Activated effector memory CD4-positive, alpha-beta T cell treated with anti-CD3 and anti-CD28 coated beads, Interleukin-2, amount 50 U/mL, for 16 hours (primary cell): ENCODE data around the gene BTNL2.

ENCODE experiments used
- DNase-seq: peaks from one replicate; pipeline ENCODE4 v3.0.0-alpha.2; 2020

The BTNL2 gene

GRCh38 chr6:32413427-32414047, 6.6 kb upstream of the BTNL2 start:
- peak; percentile 95 for DNase-seq

DNA sequence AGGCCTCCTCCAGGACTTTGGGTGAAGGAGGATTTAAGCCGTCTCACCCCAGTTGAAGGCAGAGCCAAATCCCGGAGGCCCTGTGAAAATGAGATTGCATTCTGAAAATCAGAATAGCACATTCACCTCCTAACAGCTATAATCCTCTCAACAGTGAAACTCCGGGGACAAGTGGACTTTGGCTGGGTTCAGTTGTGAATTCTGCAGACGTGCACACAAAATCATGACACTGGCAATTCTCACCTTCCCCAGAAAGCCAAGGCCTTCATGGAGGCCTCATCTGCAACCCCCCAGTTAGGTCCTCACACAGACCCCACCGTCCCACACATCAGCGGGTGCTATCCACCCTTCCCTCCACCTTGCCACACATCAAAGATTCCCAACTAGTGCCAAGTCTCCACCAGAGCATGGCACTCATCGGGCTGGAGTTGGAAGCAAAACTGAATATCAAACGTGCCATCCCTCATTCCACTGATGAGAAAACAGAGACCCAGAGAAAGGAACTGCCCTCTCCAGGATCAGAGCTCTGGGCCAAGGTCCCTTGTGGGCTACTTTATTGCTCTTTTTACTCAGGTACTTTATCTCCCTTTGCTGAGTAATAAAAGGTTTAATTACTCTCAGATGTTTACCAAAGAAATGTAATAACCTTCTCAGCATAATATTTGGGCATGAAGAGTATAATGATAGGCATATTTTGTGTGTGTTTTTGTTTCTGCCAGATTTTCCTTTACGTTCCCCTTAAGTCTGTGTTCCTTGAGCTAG, 4.8 kb upstream of the BTNL2 start:
- DNase-seq: no peak

GRCh38 chr6:32410906-32411305, 3.9 kb upstream of the BTNL2 start:
- no peak for DNase-seq

DNA sequence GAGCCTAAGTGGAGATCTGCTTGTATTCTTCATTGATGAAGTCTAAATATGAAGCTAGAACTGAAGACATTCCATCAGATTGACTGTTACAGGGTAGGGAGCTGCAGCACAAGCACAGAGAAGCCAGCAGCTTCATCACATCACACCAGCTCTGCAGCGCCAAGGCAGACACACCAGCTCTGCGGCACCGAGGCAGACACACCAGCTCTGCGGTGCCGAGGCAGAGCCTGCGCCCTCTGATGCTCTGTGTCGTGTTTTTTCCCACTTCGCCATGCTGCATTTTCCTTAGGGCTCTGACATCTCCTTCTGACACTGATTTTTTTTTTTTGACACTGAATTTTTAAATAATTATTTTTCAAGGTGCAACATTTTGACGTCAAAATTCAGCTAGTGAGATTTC, 784 bp downstream of the BTNL2 start:
- DNase-seq: no peak

GRCh38 chr6:32405656-32406055, 1.3 kb downstream of the BTNL2 start:
- no peak for DNase-seq

- DNase-seq: no peak
Measured at GRCh38 chr6:32402812-32403211, 4.2 kb downstream of the BTNL2 start.

DNA sequence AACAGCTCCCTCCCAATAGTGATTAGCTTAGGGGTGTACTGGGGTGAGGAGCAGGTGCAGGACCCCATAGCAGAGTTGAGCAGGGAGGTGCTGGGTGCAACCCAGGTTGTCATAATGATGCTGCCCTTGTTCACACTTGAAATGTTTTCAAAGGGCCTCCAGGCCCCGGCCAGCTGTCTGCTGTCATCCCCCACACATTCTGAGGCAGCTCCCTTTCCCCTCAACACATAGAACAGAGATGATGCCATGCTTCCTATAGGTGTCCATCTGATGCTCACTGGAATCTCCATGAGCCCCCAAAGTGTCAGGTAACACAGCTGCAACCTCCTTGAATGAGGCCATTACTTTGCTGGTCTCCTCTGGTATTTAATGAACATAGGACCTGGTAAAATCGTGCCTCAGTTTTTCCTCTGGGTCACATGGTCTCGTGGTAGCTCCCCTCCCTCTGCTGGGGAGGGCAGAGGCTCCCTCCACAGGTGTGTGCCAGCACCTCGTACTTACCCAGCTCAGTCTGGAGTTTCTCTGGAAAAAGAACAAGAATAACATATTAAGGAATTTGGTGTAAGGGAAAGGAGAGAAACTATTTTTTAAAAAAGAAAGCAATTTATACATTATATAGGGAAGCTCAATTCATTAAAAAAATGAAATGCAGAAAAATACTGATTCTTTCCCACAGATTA, 5.6 kb downstream of the BTNL2 start:
- DNase-seq: no peak

- DNase-seq: no peak
Measured at GRCh38 chr6:32397252-32397920, 9.6 kb downstream of the BTNL2 start.

DNA sequence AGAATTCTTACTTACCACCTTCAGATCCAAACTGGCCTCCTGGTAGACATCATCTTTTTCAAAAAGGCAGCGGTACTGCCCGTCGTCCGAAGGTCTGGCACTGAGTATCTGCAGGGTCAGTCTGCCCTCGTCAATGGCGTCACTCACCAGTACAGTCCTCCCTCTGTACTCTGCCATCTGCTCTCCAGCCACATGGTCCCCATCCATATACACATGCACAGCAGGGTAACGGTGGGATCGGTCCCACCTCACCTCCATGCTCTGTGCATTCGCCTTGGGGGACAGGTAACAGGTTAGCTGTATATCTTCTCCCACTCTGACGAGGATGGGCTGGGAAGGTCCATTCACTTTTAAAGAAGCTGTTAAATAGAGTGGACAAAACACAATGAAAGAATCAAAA, 11.0 kb downstream of the BTNL2 start:
- no peak for DNase-seq

- no peak for DNase-seq
Measured at GRCh38 chr6:32393665-32394420, 13.1 kb downstream of the BTNL2 start.

DNA sequence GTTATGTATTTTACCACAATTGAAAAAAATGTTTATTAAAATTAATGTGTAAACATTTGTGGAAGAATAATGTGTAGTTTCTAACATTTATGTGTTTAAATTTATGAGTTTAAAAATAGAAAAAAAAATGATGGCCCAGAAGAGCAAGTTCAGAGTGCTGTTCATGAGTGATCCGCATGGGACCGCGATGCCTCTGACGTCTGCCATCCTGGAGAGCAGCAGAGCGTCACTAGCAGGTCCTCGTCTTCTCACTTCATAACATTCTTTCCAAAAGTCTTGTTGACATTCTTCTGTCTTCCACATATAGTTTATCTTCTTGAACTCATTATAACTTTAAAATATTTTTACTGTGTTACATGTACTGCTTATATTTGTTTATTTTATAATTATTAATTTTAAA, 15.5 kb downstream of the BTNL2 start:
- DNase-seq: no peak

- no peak for DNase-seq
Measured at GRCh38 chr6:32387589-32388340, 19.2 kb downstream of the BTNL2 start.

- DNase-seq: no peak
Measured at GRCh38 chr6:32386040-32386439, 20.9 kb downstream of the BTNL2 start.

DNA sequence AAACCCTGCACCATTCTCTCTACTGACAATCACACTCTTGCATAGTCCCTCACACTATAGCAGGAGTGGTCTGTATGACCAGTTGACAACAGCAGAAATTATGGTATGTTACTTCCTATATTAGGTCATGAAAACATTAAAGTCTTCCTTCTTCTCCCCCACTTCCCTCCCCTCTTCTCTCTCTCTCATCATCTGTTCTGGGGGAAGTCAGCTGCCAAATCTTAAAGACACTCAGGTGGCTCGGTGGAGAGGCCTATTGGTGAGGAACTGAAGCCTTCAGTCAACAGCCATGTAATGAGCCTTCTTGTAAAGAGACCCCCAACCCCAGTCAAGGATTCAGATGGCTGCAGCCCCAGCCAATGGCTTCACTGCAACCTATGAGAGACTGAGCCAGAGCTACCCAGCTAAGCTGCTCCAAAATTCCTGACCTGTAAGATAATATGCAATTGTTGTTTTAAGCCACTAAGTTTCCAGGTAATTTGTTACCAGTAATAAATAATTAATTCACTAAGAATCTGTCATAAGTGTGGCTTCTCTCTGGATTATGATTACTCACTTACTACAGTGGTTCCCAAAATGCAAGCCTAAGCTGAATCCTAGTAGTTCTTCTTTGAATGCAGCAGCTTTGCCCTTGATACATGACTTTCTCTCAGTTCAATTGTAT, 24.1 kb downstream of the BTNL2 start:
- DNase-seq: no peak

DNA sequence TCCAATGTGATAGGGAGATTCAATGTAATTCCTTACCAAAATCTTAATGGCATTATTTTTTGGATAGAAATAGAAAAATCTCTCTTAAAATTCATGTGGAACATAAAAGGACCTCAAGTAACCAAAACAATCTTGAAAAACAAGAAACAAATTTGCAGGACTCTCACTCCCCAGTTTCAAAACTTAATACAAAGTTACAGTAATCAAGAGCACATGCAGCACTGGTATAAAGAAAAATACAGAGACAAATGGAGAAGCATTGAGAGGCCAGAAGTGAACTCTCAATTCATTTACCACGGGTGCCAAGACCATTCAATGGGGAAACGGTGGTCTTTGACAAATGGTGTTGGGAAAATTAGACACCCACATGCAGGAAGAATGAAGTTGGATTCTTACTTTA, 27.4 kb downstream of the BTNL2 start:
- DNase-seq: no peak

GRCh38 chr6:32375739-32376529, 31.0 kb downstream of the BTNL2 start:
- no peak for DNase-seq

- DNase-seq: no peak
Measured at GRCh38 chr6:32371803-32372202, 35.2 kb downstream of the BTNL2 start, which contains the start of gene TSBP1. Gene TSBP1, minus strand, starts transcription at chr6:32371903. Its CDS starts 197 bp downstream, at chr6:32371706.

- DNase-seq: no peak
Measured at GRCh38 chr6:32371229-32371628, 35.8 kb downstream of the BTNL2 start.

GRCh38 chr6:32370505-32370904, 36.5 kb downstream of the BTNL2 start:
- no peak for DNase-seq

DNA sequence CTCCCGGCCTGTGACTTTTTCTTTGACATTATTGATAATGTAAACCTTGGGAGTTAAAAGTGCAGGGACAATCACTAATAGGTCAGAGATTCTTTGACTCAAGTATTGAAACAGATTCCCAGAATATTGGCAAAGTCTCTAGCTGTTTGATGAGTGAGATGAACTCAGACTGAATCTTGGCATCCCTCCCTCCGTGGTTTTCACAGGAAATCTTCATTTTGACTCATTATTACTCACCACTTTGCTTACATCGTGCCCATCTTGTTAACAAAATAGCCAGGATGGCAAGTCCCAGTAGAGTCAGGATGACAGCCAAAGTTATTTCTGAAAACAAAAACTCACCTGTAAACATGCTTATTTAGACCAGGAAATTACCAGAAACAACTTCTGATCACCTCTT, 37.3 kb downstream of the BTNL2 start:
- no peak for DNase-seq

GRCh38 chr6:32367644-32368043, 39.3 kb downstream of the BTNL2 start:
- DNase-seq: no peak
